ENCODE results near the gene TXNDC16. TPM values are rescaled to one million over a fixed set of nuclear protein-coding genes. Genes with fewer than 3 reads are reported as not detected.

The TXNDC16 gene
- polyA plus RNA-seq, 3 donors from 2014 or later = 2.1 to 3.0 (median 2.2) TPM

DNA sequence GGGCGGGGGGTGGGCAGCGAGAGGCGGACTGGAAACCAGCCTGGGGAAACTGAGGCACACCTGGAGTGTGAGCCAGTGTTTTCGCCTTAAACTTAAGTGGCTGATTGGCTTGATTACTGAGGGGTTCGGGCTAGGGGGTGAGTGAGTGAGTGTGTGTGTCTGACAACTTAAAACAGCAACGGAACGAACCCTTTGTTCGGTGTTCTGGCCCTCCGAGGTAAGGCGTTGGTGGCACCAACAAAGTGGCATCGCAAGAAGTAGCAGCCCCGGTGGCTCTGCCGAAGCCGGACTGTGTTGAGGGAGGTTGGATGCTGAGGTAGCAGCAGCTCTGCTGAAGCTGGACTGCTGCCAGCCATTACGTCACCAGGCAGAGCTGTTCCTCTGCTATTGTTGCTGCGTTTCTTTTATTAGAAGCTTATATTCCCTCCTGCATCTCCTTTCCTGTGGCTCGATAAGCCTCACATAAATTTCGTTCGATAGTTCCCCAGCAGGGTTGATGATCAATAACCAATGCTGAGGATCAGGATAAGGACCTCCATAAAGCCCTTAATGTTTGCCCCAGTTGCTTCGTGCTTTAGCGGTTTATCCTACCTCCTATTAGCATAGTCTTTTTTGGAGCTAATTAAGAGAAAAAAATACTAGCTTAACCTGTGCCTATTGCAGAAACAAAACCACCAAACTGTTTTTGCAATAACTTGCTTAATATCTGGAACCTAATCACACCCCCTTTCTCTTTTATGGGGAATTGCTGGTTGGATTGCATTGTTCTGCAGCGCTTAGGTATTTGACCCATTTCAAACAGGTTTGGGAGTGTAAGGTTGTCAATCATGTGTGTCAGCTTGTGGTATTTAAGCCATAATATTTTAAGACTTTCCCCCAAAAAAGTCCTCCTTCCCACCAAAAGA lies 1.6 kb upstream of the TXNDC16 start:
- peak overlapping the region; percentile 66 to 95 (median 86) for H3K27ac Mint-ChIP-seq
- H3K4me1 Mint-ChIP-seq = peaks cover 22 to 31% of the 10 kb centered on the region in 2 donors
- peaks cover 4 to 9% (median 4%) of the 10 kb centered on the region in 3 donors for H3K27me3 Mint-ChIP-seq (ENCODE audit: low read depth in 3 of 3)
- no peaks in the 10 kb centered on the region for H3K9me3 Mint-ChIP-seq
- peak; percentile 70 to 80 (median 74) for DNase-seq
- H3K4me3 Mint-ChIP-seq = peak overlapping the region; percentile 91 to 96 (median 94)
- H3K36me3 Mint-ChIP-seq = no peaks in the 10 kb centered on the region

DNA sequence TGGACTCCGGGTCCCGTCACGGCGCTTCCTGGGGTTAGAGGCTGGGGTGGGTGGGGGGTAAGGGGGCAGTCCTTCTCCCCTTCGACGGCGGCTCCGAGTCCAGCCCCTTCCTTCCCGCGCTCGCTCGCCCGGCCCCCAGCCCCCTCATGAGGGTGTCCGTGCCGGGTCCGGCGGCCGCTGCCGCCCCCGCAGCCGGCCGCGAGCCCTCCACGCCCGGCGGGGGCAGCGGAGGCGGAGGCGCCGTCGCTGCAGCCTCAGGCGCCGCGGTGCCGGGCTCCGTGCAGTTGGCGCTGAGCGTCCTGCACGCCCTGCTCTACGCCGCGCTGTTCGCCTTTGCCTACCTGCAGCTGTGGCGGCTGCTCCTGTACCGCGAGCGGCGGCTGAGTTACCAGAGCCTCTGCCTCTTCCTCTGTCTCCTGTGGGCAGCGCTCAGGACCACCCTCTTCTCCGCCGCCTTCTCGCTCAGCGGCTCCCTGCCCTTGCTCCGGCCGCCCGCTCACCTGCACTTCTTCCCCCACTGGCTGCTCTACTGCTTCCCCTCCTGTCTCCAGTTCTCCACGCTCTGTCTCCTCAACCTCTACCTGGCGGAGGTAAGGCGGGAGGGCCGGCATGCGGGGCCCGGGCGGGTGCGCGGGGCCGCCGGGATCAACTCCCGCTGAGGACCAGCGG lies 831 bp upstream of the TXNDC16 start:
- no peak for DNase-seq
- Mint-ChIP-seq H3K27me3 (ENCODE audit: low read depth in 3 of 3) (peaks cover 4 to 9% (median 4%) of the 10 kb centered on the region in 3 donors), H3K36me3 (no peaks in the 10 kb centered on the region)

DNA sequence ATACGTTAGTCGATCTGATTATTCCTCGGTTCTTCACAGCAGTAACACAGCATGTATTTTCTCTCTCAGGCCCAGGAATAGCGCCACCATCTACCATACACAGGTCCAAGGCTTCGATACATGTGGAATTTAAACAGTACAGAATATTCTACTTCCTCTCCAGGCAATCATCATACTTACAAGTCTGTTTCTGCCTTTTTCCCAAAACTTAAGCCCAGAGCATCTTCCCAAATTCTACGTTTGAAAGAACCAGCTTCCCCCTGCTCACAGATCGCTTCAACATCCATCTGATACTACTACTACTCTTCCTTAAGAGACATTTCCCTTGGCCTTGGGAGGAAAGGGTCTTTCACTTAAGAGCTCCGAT lies 626 bp downstream of the TXNDC16 start:
- Mint-ChIP-seq H3K36me3 (no peaks in the 10 kb centered on the region), H3K9me3 (no peaks in the 10 kb centered on the region), H3K27me3 (ENCODE audit: low read depth in 3 of 3) (peaks cover 4 to 9% (median 4%) of the 10 kb centered on the region in 3 donors), H3K4me1 (peaks cover 22 to 31% of the 10 kb centered on the region in 2 donors), H3K4me3 (peak overlapping the region; percentile 87 to 96 (median 88)), H3K27ac (peak overlapping the region; percentile 81 to 94 (median 89))
- peak in 1 of 3 donors; percentile 11 for DNase-seq

More for the DNA sequence above, 831 bp upstream of the TXNDC16 start:
- Mint-ChIP-seq H3K4me3 (peak overlapping the region; percentile 94 to 96 (median 96)), H3K27ac (peak overlapping the region; percentile 57 to 95 (median 70)), H3K4me1 (peaks cover 22 to 31% of the 10 kb centered on the region in 2 donors), H3K9me3 (no peaks in the 10 kb centered on the region)

DNA sequence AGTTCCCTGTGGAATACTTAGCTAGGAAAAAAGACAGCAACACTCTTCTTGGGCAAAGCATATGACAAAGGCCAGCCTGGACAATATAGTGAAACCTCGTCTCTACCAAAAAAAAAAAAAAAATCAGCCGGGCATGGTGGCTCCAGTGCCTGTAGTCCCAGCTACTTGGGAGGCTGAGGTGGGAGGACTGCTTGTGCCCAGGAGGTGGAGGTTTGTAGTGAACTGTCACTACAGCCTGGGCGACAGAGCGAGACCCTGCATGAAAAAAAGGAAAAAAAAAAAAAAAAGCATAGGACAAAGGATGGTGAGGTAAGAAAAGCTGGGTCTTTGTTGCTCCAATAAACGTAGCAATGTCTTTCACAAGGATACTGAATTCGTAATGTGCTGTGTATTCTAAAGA lies 1.1 kb downstream of the TXNDC16 start:
- no peaks in the 10 kb centered on the region for H3K36me3 Mint-ChIP-seq
- DNase-seq = no peak
- H3K4me3 Mint-ChIP-seq = peak overlapping the region; percentile 87 to 96 (median 88)
- no peaks in the 10 kb centered on the region for H3K9me3 Mint-ChIP-seq
- peaks cover 22 to 31% of the 10 kb centered on the region in 2 donors for H3K4me1 Mint-ChIP-seq
- peaks cover 4 to 9% (median 4%) of the 10 kb centered on the region in 3 donors for H3K27me3 Mint-ChIP-seq (ENCODE audit: low read depth in 3 of 3)
- H3K27ac Mint-ChIP-seq = peak overlapping the region; percentile 81 to 94 (median 89)

DNA sequence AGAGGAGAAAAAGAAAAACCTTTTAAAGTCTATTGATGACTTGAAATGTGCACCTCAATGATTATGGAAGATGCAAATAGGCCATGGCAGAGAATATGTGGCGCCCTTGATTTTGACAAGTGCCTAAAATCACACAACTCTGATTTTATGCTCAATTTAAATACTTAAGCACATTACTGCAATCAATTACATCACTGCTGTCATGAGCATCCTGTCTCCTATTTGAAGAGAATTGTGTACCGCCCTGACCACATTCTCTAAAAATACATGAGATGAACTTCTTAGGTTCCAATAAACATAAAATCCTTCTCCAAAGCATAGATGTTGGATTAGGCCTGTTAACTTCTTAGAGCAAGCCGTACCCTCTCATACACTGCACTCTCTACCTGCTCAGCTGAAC lies 1.6 kb downstream of the TXNDC16 start:
- H3K27me3 Mint-ChIP-seq (ENCODE audit: low read depth in 3 of 3) = peaks cover 4 to 9% (median 4%) of the 10 kb centered on the region in 3 donors
- H3K4me1 Mint-ChIP-seq = peaks cover 22 to 31% of the 10 kb centered on the region in 2 donors
- no peak for DNase-seq

DNA sequence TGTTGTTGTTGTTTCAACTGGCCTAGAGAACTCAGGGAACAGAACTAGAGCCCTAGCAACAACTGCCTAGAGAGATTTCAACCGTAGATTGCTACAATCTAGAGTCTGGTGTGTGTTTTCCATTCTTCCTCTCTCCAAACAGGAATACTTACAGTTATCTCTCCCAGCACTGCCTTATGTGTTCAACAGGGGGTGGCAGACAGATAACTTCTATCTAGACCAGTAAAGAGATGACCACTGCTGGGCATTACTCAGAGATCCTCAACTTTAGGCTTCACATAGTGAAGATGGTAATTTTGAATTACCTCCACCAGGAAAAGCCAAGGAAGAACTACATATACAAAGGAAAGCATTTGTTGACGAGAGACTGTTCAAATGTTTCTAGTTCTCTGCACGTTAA lies 4.8 kb downstream of the TXNDC16 start:
- DNase-seq = no peak
- H3K4me1 Mint-ChIP-seq = peaks cover 18 to 23% of the 10 kb centered on the region in 2 donors

More for the DNA sequence above, 1.6 kb downstream of the TXNDC16 start:
- H3K9me3 Mint-ChIP-seq = no peaks in the 10 kb centered on the region
- H3K27ac Mint-ChIP-seq = peak overlapping the region; percentile 22 to 81 (median 40)
- peak overlapping the region; percentile 22 to 96 (median 87) for H3K4me3 Mint-ChIP-seq
- H3K36me3 Mint-ChIP-seq = no peaks in the 10 kb centered on the region

DNA sequence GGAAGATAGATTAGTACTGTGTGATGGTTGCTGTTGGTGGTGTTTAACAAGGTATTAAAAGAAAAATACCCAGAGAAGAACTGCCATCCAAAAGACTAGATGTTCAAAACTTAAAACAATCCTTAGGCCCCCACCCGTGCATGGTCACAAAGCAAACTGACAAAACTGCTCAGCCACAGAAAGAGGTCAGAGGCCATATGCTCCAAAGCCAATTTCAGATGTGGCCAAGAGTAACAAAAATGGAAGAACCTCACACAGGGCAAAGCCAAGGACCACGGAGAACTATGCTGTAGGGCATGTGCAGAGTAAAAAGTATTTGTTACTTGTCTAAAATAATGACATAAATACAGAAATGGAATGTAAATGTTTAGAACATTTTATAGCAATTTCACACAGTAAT lies 5.3 kb downstream of the TXNDC16 start:
- Mint-ChIP-seq H3K27me3 (ENCODE audit: low read depth in 3 of 3) (no peaks in the 10 kb centered on the region), H3K36me3 (peaks cover 0 to 5% (median 3%) of the 10 kb centered on the region in 3 donors), H3K4me1 (peaks cover 18 to 21% of the 10 kb centered on the region in 2 donors), H3K9me3 (no peaks in the 10 kb centered on the region), H3K4me3 (no peak overlapping the region), H3K27ac (no peak overlapping the region)
- no peak for DNase-seq

More for the DNA sequence above, 4.8 kb downstream of the TXNDC16 start:
- Mint-ChIP-seq H3K27ac (no peak overlapping the region), H3K9me3 (no peaks in the 10 kb centered on the region), H3K27me3 (ENCODE audit: low read depth in 3 of 3) (peaks cover 0 to 3% (median 0%) of the 10 kb centered on the region in 3 donors), H3K4me3 (no peak overlapping the region), H3K36me3 (peaks cover 0 to 3% (median 3%) of the 10 kb centered on the region in 3 donors)

DNA sequence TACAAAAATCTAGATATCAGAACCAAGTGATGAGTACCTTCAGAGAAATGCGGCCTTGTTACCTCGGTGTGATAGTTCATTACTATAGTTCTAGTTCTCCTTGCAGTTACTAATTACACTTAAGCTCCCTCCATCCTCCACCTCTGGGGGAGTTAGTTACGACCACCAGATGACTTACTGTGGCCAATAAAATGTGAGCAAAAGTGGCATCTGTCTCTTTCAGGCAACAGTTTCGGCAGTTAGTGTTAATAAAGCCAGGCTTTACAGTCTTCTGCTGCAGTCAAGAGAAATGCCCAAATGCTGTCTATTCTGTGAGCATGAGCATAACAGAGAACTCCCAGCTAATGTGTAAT lies 6.0 kb downstream of the TXNDC16 start:
- H3K27me3 Mint-ChIP-seq (ENCODE audit: low read depth in 3 of 3) = no peaks in the 10 kb centered on the region
- no peaks in the 10 kb centered on the region for H3K9me3 Mint-ChIP-seq
- no peak overlapping the region for H3K4me3 Mint-ChIP-seq
- peaks cover 0 to 6% (median 3%) of the 10 kb centered on the region in 3 donors for H3K36me3 Mint-ChIP-seq
- peak overlapping the region in 1 of 6 donors; percentile 47 for H3K27ac Mint-ChIP-seq
- H3K4me1 Mint-ChIP-seq = peaks cover 11 to 14% of the 10 kb centered on the region in 2 donors
- DNase-seq = no peak

DNA sequence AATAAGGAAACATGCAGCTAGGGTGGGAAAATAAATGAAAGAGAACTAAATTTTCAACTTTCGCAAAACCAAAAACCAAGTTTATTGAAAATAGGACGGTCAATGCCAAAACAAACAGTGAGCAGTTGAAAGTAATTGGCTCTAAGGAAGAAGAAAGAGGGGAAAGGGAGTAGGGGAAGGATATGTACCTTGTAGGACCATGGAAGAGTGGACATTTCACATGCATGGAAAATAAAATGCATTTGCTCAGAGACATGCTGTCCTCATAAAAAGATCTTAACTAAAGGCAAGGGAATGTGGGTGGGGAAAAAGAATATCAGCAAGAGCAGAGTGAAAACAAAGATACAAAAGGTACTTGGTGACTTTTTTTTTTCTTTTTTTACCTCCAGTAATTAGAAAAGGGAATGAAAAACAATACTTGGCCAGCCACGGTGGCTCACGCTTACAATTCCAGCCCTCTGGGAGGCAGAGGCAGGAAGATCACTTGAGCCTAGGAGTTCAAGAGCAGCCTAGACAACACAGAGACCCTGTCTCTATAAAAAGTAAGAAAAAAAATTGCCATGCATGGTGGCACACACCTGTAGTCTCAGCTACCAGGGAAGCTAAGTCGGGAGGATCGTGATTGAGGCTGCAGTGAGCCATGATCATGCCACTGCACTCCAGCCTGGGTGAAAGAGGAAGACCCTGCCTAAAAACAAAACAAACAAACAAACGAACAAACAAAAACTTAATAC lies 6.6 kb downstream of the TXNDC16 start:
- Mint-ChIP-seq H3K27me3 (ENCODE audit: low read depth in 3 of 3) (no peaks in the 10 kb centered on the region), H3K4me1 (peaks cover 6 to 8% of the 10 kb centered on the region in 2 donors), H3K27ac (peak overlapping the region in 1 of 6 donors; percentile 47), H3K9me3 (no peaks in the 10 kb centered on the region), H3K36me3 (peaks cover 0 to 6% (median 3%) of the 10 kb centered on the region in 3 donors), H3K4me3 (no peak overlapping the region)
- no peak for DNase-seq

DNA sequence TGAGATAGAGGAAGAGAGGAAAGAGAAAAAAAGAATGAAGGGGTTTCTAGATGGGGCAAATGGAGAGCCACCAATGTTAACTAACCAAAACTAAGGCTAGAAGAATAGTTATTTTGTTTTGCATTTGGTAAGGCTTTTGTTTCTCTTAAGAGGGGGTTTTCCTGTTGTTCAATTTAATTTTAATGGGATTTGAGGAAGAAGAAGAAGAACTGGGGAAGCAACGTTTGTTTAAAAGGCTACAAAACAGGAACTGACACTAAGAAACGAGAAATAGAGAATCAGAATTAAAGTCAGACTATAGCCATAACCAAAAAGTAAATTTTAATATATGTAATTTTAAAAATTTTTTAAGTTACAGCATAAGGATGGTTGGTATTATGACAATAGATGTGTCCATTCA lies 13.7 kb downstream of the TXNDC16 start:
- peak overlapping the region in 1 of 6 donors; percentile 2 for H3K27ac Mint-ChIP-seq
- no peak overlapping the region for H3K4me3 Mint-ChIP-seq
- no peak for DNase-seq
- peaks cover 10 to 40% (median 16%) of the 10 kb centered on the region in 3 donors for H3K36me3 Mint-ChIP-seq
- no peaks in the 10 kb centered on the region for H3K9me3 Mint-ChIP-seq
- peaks cover 0 to 1% (median 0%) of the 10 kb centered on the region in 3 donors for H3K27me3 Mint-ChIP-seq (ENCODE audit: low read depth in 3 of 3)
- H3K4me1 Mint-ChIP-seq = peaks cover 4 to 9% of the 10 kb centered on the region in 2 donors

DNA sequence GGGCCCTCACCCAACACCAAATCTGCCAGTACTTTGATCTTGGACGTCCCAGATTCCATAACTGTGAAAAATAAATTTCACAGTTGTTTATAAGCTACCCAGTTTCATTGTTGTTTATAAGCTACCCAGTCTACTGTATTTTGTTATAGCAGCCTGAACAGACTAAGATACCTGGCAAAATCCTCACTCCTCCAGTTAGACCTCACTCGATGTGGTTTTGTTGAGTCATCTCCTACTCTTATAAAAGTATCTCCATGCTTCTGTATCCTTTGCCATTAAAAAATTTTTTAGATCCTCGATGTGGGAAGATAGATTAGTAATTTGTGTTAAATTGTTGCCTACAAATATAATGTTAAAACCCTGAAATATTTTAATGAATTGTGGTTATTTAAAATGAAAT lies 16.0 kb downstream of the TXNDC16 start:
- H3K27ac Mint-ChIP-seq = no peak overlapping the region
- H3K27me3 Mint-ChIP-seq (ENCODE audit: low read depth in 3 of 3) = peaks cover 0 to 2% (median 1%) of the 10 kb centered on the region in 3 donors
- peaks cover 4 to 9% of the 10 kb centered on the region in 2 donors for H3K4me1 Mint-ChIP-seq
- DNase-seq = no peak
- H3K9me3 Mint-ChIP-seq = no peaks in the 10 kb centered on the region
- peaks cover 8 to 34% (median 16%) of the 10 kb centered on the region in 3 donors for H3K36me3 Mint-ChIP-seq
- H3K4me3 Mint-ChIP-seq = no peak overlapping the region

DNA sequence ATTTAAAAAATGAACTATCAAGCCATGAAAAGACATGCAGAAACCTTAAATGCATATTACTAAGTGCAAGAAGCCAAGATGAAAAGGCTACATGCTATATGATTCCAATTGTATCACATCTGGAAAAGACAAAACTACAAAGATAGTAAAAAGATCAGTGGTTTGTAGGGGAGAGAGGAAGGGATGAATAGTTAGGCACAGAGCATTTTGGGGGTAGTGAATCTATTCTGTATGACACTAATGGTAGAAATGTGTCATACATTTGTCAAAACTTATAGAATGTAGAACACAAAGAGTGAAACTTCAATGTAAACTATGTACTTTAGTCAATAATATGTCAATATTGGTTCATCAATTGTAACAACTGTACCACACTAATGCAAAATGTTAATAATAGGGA lies 20.8 kb downstream of the TXNDC16 start:
- Mint-ChIP-seq H3K4me3 (no peak overlapping the region), H3K36me3 (peaks cover 0 to 21% (median 7%) of the 10 kb centered on the region in 3 donors), H3K4me1 (no peaks in the 10 kb centered on the region), H3K27me3 (ENCODE audit: low read depth in 3 of 3) (peaks cover 0 to 2% (median 0%) of the 10 kb centered on the region in 3 donors), H3K27ac (peak overlapping the region in 1 of 6 donors; percentile 2), H3K9me3 (no peaks in the 10 kb centered on the region)
- DNase-seq = no peak

DNA sequence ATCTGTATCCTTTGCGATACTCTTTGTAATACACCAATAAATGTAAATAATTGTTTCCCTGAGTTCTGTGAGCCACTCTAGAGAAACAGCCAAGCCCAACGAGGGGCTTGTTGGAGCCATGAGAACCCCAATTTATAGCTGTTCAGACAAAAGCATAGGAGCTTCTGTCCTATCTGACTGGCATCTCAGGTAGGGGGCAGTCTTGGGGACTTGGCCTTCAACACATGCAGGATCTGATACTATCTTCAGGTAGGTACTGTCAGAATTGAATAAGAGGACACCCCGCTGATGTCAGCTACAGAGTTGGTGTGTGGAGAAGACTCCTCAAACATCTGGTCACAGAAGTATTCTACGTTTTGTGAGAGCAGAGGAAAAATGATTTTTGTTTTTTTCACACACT lies 25.3 kb downstream of the TXNDC16 start:
- Mint-ChIP-seq H3K9me3 (no peaks in the 10 kb centered on the region), H3K27ac (peak overlapping the region in 1 of 6 donors; percentile 51), H3K4me1 (no peaks in the 10 kb centered on the region), H3K36me3 (peaks cover 0 to 15% (median 4%) of the 10 kb centered on the region in 3 donors), H3K4me3 (no peak overlapping the region), H3K27me3 (ENCODE audit: low read depth in 3 of 3) (peaks cover 0 to 2% (median 0%) of the 10 kb centered on the region in 3 donors)
- DNase-seq = no peak
